PC-3 (cell line): ENCODE results near the gene UGT2A2. TPM values are rescaled to one million over a fixed set of nuclear protein-coding genes. Genes with fewer than 3 reads are reported as not detected.

ENCODE experiments used
- total RNA-seq: library from RNA; depleted of rRNA; stranded (reverse); fragments of >200 nt; gene quantifications from 2 replicates; pipeline ENCODE4 v1.2.3, GENCODE V29; 2014; rRNA removed

Gene UGT2A2
- total RNA-seq, 1 experiment from 2014 or later = not detected

Other genes starting within 250 kb of the UGT2A2 start
- not detected in 2 replicates for gene UGT2B4, start 143.7 kb downstream of the UGT2A2 start, total RNA-seq
- gene UGT2A1, start 13.6 kb upstream of the UGT2A2 start, total RNA-seq = not detected in 2 replicates
- gene SULT1B1, start 121.0 kb upstream of the UGT2A2 start, total RNA-seq = 0.04 and 0.17 TPM in 2 replicates
- not detected in 2 replicates for gene SULT1E1, start 220.5 kb upstream of the UGT2A2 start, total RNA-seq